T follicular helper cell (primary cell): Measurements from ENCODE around the gene ADRA2B.
A peak's percentile ranks its signal among the peaks of the same experiment; 100 is the strongest.

ENCODE experiments used
- DNase-seq: peaks from one replicate; pipeline ENCODE4 v3.0.0-alpha.2; 2020; ENCODE audit warnings: low read depth

The ADRA2B gene

DNA sequence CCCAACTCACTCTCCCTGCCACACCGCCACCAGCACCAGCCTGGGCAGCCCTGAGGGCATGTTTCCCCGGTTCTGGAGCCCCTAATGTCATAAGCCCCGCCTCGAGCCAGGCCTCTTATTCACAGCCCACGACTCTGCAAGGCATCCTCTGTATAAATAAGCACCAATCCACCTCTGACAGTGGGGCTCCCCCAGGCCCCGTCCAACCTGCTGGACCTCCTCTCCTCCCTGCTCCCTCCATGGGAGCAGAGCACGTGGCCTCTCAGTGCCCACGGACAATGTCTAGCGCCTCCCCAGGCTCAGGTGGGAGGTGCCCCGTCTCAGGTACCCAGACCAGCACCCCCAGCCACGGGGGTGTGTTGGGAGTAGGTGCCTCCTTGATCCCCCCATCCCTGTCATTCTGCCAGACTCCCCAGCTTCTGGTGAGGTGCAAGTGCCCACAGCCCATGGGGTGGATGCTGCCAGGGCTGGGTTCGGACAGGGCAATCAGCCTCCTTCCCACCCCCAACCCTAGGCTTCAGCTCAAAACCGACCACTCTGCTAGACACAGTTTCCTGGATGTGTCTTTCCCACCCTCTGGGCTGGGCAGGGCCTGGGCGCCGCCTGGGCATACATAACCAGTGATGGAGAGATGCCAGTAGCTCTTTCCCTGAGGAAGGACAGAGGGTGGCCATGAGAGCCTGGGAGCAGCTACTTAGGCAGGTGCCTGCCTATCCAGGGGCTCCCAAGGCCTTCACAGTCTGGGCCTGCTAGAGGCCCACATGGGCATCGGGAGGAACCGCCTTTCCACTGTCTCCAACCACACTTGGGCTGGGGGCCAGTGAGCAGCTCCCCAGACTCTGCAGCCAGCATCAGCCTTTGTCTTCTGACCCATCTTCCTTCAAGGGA is 1.6 kb upstream of the ADRA2B start:
- no peak for DNase-seq

DNA sequence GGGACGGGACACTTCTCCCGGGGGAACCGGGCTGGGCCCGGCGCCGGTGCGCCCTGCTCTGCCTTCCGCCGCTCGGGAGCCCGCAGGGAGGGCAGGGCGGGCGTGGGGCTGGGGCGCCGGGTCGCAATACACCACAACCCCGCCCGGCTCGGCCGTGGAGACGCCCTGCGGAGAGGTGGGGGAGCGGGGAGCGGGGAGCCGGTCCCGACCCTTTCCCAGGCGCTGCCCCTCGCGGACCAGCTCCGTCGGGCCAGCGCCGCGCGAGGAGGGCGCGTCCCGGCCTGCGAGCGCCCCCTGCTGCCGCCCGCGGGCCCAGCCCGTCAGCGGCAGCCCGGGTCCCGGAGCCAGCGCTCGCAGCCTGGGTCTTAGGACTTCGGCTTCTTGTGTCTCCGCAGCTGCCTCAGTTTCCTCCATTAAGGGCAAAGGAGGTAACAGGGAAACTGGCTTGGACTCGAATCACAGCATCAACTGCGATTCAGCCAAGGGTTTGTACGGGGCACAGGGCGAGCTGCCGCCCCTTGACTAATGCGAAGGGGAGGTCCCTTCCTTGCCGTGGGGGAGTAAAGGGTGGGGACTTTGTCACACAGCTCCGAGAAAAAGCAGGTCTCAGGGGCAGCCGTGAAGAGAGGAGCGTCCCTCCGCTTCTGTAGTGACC is 635 bp upstream of the ADRA2B start:
- peak; percentile 33 for DNase-seq

DNA sequence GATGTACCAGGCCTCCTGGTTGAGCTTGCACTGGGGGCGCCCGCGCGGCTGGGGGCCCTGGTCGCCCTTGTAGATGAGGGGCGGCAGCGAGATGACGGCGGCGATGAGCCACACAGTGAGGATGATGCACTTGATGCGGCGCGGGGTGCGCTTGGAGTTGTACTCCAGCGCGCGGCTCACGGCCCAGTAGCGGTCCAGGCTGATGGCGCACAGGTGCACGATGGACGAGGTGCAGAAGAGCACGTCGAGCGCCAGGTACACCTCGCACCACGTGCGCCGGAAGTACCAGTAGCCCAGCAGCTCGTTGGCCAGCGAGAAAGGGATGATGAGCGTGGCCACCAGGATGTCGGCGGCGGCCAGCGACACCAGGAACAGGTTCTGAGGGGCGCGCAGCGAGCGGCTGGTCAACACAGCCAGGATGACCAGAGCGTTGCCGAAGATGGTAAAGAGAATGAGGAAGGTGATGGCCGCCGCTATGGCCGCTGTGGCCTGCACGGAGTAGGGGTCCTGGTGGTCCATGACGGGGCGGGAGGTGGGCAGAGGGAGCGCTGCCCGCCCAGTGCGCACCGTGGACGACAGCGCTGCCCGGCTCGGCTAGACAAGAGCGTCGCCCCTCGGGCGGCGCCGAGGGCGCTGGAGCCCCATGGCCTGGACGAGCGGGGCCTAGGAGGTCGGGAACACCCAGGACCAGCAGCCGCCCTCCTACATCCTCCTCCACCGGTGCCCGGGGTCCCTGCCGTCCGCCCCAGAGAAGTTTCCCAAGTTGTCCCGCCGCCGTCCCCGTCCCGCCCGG is 544 bp downstream of the ADRA2B start:
- no peak for DNase-seq

- no peak for DNase-seq
Measured at GRCh38 chr2:96114903-96115581, 1.3 kb downstream of the ADRA2B start.

GRCh38 chr2:96114546-96114902 is 1.8 kb downstream of the ADRA2B start:
- no peak for DNase-seq

DNA sequence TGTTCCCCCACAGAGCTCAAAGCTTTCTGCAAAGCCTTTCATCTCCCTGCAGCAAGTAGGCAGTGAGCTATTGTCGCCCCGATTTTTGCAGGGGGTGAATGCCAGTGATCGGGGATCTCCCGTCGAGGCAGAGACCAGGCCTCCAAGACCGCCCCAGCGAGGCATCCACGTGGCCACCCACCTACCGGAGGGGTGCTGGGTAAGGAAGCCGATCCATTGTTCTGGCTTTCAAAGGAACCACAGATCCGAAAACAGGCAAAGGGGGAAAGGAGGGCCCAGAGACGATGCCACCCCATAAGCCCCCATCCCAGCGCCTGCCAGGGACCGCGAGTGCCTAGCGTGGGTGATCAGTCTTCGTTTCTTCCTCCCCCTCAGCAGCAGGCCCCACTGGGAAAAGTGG is 2.4 kb downstream of the ADRA2B start:
- no peak for DNase-seq

DNA sequence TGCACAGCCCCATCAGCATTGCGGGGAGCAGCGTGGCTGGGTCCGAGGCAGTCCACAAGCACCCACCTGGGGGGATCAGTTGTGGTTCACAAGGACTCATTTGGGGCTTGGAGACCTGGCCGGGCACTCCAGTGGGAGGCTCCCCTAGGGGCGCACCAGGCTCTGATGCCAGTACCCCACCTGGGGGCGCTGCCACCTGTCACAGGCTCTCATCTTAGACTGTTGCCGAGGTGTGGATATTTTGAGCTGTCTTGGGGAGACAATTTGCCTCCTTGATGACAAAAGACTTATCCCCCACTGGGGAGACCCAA is 3.0 kb downstream of the ADRA2B start:
- no peak for DNase-seq

- no peak for DNase-seq
Measured at GRCh38 chr2:96112501-96113366, 3.6 kb downstream of the ADRA2B start.

- DNase-seq, result no peak
Measured at GRCh38 chr2:96111823-96112500, 4.4 kb downstream of the ADRA2B start.

- no peak for DNase-seq
Measured at GRCh38 chr2:96111257-96111640, 5.1 kb downstream of the ADRA2B start.

- DNase-seq, result no peak
Measured at GRCh38 chr2:96110621-96111256, 5.6 kb downstream of the ADRA2B start.

- DNase-seq, result no peak
Measured at GRCh38 chr2:96109931-96110511, 6.3 kb downstream of the ADRA2B start.

- no peak for DNase-seq
Measured at GRCh38 chr2:96109361-96109680, 7.0 kb downstream of the ADRA2B start.

- DNase-seq, result no peak
Measured at GRCh38 chr2:96108541-96109360, 7.6 kb downstream of the ADRA2B start.

DNA sequence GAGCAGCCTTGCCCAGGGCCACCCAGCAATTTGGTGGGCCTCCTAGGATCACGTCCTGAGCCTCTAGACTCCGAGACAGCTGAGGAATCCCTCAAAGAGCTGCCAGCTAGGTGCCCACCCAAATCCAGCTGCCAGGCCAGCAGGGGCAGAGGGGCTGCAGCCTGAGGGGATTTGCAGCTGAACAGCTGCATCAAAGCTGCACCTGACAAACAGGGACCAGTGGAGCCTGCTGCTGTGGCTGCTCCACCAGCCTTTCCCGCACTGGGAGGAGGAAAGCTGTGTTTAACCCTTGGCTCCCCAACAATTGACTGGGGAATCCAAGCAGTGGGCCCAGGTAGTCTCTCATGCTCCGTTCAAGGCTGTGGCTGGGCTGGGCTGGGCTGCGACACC is 8.2 kb downstream of the ADRA2B start:
- DNase-seq, result no peak

DNA sequence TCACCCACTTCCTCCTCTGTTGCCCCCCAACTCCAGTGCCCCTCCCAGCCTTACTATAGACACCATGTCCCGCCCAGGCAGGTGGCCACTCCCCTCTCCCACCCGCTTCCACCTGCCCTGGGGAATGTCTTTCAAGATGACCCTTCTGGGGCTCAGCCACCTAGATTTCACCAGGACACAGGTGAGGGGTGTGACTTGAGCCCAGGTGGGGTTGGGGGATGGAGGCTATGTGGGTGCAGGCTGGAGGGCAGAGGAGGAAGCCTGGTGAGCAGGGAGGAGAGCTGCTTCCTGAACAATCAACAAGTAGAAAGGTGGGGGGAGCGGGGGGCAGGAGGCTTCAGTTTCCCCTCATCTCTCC is 8.7 kb downstream of the ADRA2B start:
- DNase-seq, result no peak

DNA sequence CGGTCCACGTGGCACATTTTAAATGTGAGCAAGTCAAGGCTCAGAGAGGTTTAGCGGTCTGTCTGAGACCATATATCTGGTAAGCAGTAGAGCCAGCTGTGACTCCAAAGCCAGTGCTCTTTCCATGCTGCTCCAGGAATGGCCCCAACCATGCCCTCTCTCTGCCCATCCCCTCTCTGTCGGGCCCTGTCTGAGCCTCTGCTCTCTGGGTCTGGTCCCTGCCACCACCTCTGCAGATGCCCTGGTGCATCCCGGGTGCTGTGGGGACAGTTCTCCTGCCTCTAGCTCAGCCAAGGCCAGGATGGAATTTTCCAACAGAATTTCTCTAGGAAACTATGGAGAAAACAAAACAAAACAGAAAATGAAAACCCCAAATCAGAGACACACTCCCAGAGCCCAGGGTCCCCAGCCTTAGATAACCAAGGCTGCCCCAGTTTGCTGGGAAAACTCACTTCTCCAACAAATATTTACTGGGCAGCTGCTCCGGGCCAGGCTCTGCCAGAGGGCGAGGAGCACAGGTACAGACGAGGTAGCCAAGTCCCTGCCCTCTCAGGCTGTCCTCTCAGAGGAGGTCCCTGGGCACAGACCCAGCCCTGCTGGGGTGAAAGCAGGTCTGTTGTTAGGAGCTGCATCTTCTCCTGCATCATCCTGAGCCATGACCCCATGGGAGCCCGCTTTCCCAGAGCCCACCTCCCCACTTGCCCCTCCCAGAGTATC is 9.2 kb downstream of the ADRA2B start:
- DNase-seq, result no peak

DNA sequence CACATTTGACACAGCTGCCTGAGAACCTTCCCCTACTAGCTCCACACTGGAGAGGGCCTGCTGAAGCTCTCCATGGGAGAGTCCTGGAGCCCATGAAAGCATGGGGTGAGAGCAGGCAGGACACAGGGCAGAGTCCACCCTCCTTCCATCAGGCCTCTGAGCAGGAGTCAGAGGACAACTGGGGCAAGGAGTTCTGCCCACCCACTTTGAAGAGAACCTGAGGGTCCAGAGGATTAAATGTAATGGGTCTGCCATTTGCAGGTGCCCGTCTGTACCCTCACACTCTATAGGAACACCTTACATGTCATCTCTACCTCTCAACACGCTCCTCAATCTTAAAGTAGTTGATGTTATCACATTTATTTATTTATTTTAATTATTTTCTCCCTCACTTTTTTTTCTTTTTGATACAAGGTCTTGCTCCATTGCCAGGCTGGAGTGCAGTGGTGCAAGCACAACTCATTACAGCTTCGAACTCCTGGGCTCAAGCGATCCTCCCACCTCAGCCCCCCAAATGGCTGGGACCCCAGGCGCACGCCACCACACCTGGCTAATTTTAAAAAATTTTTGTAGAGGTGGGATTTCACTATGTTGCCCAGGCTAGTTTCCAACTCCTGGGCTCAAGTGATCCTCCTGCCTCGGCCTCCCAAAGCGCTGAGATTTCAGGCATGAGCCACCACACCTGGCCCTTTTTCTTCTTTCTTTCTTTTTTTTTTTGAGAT is 10.2 kb downstream of the ADRA2B start:
- DNase-seq, result no peak
